ENCODE data around the gene FAM186B.
A peak's percentile ranks its signal among the peaks of the same experiment; 100 is the strongest.

Gene FAM186B

DNA sequence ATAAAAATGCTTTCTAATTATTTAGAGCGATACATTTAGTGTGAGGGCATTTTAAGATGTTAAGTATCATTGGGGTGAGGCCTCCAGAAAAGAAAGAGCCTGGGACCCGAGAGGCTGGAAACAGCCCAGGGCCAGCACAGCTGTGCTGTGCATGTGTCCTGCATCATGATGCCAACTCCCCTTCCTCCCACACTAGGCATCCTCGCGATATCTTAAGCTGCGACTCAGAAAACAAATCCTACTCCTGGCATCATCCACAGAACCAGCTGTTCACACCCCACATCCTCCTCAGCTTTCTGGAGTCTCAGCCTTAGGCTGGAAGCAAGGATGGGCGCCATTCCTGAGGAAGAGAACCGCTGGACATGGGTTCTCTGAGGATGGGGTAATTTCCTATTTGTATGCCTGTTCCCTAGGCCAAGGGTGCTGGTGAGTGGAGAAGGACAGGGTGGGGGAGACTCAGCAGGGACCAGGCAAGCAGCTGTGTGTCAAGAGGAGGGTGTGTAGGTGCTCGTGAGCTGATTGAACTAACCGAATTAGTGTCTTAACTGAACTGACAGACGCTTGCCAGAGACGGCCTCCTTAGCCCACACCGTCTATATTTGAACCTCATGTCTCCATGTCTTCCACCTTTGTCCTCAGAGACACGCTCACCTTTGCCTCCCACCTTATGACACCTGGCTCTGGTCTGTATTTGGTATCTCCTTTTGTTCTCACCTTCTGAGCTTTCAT, 21.9 kb downstream of the FAM186B start:
- no peak for DNase-seq (ENCODE audit: low read depth, low spot score)
- ChIA-PET POLR2A (no interaction called here), CTCF (interaction anchor here (0.9 to 12.1 kb wide), 8 partner anchors 13 to 295 kb away, joined by 3 to 176 read pairs (median 31); partner anchors contain the start of genes DNAJC22 and FAM186B)
- no peak overlapping the region for H3K4me3 ChIP-seq (ENCODE audit: low read depth, low read length)
- no peak for TF ChIP-seq CTCF (IDR thresholded peaks at IDR 0.05; ENCODE audit: insufficient read depth, low read length, missing control alignments)

DNA sequence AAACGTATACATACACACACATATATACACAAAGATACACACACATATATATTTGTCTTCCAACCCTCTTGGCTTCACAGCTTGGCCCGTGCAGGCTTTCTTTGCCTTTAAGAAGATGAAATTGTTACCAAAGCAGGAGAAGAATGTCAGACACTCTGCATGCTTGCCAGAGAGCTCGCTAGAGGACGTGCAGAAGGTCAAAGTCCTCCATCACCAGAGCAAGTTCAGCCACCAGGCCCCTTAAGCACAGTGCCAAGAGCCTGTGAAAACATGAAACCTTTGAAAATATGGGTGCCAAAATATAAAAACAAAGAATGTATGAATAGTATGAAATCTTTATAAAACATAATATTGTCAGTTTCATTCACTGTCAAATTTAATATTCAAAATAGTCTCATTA, 22.6 kb downstream of the FAM186B start:
- no peak for DNase-seq (ENCODE audit: low read depth, low spot score)
- H3K4me3 ChIP-seq (ENCODE audit: low read depth, low read length): no peak overlapping the region
- ChIA-PET POLR2A (no interaction called here), CTCF (interaction anchor here (0.7 to 12.1 kb wide), 11 partner anchors 12 to 294 kb away, joined by 3 to 176 read pairs (median 21); partner anchors contain the start of genes DNAJC22 and FAM186B)
- no peak for TF ChIP-seq CTCF (IDR thresholded peaks at IDR 0.05; ENCODE audit: insufficient read depth, low read length, missing control alignments)

DNA sequence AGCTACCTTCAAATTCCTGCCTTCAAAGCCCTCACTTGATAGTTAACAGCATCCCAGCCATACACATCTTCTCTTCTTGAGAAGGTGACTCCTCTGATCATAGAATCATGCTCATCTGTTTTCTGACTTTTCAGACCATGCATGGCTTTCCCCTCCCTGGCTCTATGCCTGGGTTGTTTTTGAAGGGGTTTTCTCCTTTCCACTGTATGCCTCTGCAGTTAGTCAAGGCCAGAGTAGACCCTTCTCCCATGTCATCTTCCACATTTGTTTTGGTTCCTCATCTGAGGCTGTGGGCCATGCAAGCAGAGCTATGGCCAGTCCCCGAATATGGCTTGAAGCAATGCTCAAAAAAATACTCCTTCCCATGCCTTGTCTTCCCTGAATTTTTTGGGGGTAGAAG, 23.2 kb downstream of the FAM186B start:
- CTCF ChIA-PET: interaction anchor here (0.7 to 12.1 kb wide), 19 partner anchors 7 to 293 kb away, joined by 3 to 176 read pairs (median 16); partner anchors contain the start of genes DNAJC22, FAM186B and MCRS1
- POLR2A ChIA-PET: no interaction called here
- TF ChIP-seq CTCF (IDR thresholded peaks at IDR 0.05; ENCODE audit: insufficient read depth, low read length, missing control alignments): no peak

DNA sequence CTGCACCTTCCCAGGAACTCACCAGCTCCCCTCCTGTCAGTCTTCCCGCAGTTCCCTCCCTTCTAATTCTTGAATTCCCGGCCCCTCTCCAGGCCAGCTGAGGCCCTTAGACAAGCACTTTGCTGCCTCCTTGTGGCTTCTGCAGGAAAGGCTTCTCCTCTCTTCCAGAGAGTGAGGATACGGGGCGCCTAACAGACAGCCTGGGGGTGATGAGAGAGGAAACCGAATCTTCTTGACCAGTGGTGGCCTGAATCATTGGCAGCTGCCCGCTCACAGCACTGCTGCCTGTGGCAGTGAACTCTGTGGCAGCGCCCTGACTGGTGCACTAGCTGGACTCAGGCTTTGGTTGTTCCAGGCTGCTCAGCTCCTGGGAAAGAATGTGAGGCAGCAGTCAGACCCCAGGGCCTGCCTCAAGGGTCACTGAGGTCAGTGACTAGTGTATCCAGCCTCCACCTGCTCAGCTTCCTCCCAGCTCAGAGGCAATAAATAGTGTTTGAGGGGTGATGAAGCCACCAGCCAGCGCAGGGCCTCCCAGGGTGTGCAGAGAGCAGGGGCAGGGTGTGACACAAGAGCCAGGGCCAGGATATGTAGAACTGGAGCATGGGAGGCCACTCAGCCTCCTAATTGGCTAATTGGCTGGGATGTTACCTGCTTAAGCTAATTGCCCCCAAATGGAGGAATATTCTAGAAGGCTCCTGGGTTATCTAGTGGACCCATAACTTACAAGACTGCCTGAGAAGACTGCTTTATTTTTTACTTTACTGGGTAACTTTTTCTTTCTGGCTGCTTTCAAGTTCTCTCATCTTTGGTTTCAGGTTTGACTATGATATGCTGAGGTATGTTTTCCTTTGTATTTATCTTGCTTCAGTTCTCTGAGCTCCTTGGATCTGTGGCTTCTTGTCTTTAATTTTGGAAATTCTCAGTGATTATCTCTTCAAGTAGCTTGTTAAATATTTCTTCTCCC, 24.6 kb downstream of the FAM186B start:
- CTCF ChIA-PET: interaction anchor here (0.5 to 12.1 kb wide), 50 partner anchors 8 to 306 kb away, joined by 3 to 176 read pairs (median 6); partner anchors contain the start of genes C1QL4, DNAJC22, FAM186B and KCNH3
- peak; percentile 93 for TF ChIP-seq CTCF (IDR thresholded peaks at IDR 0.05; ENCODE audit: insufficient read depth, low read length, missing control alignments)
- POLR2A ChIA-PET: interaction anchor here (1.5 kb wide), 1 partner anchor 249 kb away, joined by 5 read pairs; no protein-coding TSS in a partner anchor
- peak; percentile 9 for DNase-seq (ENCODE audit: low read depth, low spot score)
- H3K4me3 ChIP-seq (ENCODE audit: low read depth, low read length): no peak overlapping the region

More for the DNA sequence above, 23.2 kb downstream of the FAM186B start:
- no peak for DNase-seq (ENCODE audit: low read depth, low spot score)
- no peak overlapping the region for H3K4me3 ChIP-seq (ENCODE audit: low read depth, low read length)

DNA sequence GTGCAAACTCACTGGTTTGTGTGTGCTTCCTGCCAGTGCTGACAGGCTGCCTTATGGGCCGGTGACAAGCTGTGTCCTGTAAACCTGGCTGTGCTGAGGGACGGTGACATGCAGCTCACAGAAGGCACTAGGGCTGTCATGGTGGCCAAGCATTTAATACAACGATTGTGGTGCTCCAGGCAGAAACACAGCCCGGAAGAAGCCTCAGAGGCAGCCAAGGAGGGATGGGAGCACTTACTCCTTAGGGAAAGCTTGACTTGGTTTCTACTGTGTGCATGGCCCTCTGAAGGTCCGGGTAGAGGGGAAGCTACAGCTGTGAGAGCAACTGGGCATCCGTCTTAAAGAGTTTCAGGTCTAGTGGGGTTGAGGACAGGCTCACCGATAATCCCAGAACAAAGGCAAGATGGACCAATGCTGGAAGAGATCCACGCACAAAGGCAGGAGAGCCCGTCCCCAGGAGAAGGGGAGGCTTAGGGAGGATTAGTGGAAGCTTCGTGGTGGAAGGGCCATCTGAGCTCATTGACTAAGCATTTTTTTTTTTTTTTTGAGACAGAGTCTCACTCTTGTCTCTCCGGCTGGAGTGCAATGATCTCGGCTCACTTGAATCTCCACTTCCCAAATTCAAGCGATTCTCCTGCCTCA, 26.8 kb downstream of the FAM186B start:
- DNase-seq (ENCODE audit: low read depth, low spot score): no peak
- no peak for TF ChIP-seq CTCF (IDR thresholded peaks at IDR 0.05; ENCODE audit: insufficient read depth, low read length, missing control alignments)
- POLR2A ChIA-PET: no interaction called here
- CTCF ChIA-PET: interaction anchor here (0.7 to 12.1 kb wide), 9 partner anchors 13 to 284 kb away, joined by 3 to 176 read pairs (median 12); partner anchors contain the start of gene PRPH
- H3K4me3 ChIP-seq (ENCODE audit: low read depth, low read length): no peak overlapping the region
